ENCODE data around the gene ZNF460.

The ZNF460 gene

DNA sequence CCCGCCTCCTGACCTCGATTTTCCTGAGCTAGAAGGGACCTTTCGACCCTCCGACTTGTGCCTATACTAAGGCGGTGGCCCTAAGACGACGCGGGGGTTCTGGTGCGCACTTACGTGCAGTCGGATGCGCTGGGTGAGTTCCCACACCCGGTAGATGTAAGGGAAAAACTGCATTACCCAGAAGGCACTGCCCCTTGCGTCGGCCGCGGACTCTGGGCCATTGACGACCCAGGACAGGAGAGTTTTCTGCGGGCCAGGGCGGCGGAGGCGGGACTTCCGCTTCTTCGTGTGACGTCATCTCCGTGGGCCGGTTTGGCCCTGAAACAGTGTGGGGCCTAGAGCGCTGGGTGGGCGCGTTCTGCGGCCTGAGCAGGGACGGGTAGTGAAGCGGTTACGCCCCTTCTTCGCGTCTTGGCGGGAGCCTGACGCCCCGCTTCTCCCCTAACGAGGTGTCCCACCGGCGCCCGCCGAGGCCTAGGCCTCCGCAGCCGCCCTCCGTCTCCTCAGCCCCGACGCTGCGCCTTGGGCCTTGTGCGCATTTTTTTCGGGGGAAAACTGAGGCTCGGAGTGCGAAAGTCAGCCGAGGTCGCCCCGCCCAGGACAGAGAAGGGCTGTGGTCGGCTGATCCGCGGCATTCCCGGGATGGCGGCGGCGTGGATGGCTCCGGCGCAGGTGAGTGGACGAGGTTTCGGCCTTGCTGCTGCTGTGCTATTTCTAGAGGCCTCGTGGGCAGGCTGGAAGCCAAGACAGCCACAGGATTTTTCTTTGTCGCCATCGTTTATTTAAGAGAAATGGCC, at the start of gene ZNF460:
Gene ZNF460 (plus strand): TSS at position 321 of the 797 bp plus-strand sequence. CDS start 322 bp downstream, at position 643.
- peak; percentile 96 to 98 for DNase-seq
- intact Hi-C loops (cut with DNase I; ENCODE audit: low total_unique reads), result loop anchor here (5.0 kb wide), 1 partner anchor 38 kb away; the partner anchor contains the start of gene ZNF805

DNA sequence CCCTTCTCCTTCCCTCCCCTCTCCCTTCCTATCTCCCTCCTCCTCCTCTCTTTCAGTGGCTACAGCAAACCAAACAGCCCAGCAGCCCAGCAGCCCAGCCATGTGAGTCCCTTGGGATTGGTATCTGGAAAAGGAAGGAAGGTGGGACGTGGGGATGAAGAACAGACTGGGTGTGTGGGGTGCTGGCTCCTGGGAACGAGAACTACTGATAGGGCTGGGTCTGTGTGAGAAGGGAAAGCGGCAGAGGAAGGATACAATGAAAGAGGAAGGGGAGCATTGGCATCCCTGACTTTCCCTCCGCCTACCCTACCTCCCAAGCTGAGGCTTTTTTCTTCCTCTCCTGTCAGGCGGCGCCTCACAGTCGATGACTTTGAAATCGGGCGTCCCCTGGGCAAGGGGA, 48.6 kb upstream of the ZNF460 start:
- Histone ChIP-seq H3K9me3 (no peaks in the 10 kb centered on the region), H3K27ac (no peak overlapping the region), H3K36me3 (peaks cover 0 to 7% (median 4%) of the 10 kb centered on the region in 3 donors), H3K4me3 (no peak overlapping the region), H3K27me3 (no peaks in the 10 kb centered on the region), H3K4me1 (no peaks in the 10 kb centered on the region)
- TF ChIP-seq, protein P1, sequence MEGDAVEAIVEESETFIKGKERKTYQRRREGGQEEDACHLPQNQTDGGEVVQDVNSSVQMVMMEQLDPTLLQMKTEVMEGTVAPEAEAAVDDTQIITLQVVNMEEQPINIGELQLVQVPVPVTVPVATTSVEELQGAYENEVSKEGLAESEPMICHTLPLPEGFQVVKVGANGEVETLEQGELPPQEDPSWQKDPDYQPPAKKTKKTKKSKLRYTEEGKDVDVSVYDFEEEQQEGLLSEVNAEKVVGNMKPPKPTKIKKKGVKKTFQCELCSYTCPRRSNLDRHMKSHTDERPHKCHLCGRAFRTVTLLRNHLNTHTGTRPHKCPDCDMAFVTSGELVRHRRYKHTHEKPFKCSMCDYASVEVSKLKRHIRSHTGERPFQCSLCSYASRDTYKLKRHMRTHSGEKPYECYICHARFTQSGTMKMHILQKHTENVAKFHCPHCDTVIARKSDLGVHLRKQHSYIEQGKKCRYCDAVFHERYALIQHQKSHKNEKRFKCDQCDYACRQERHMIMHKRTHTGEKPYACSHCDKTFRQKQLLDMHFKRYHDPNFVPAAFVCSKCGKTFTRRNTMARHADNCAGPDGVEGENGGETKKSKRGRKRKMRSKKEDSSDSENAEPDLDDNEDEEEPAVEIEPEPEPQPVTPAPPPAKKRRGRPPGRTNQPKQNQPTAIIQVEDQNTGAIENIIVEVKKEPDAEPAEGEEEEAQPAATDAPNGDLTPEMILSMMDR (IDR thresholded peaks at IDR 0.05), result no peak
- intact Hi-C loops (cut with DNase I; ENCODE audit: low total_unique reads), result no loop called here
- DNase-seq, result no peak

More for the DNA sequence above, at the start of gene ZNF460:
- TF ChIP-seq, protein P1 (IDR thresholded peaks at IDR 0.05), result no peak
- Histone ChIP-seq H3K27ac (peak within 1 kb of the TSS; percentile 97 to 99), H3K9me3 (peaks cover 0 to 6% (median 0%) of the 10 kb centered on the region in 3 donors), H3K27me3 (no peaks in the 10 kb centered on the region), H3K4me3 (peak within 1 kb of the TSS; percentile 70 to 98), H3K4me1 (peaks cover 0 to 28% (median 20%) of the 10 kb centered on the region in 4 donors), H3K36me3 (peaks cover 19 to 25% (median 19%) of the 10 kb centered on the region in 3 donors)

DNA sequence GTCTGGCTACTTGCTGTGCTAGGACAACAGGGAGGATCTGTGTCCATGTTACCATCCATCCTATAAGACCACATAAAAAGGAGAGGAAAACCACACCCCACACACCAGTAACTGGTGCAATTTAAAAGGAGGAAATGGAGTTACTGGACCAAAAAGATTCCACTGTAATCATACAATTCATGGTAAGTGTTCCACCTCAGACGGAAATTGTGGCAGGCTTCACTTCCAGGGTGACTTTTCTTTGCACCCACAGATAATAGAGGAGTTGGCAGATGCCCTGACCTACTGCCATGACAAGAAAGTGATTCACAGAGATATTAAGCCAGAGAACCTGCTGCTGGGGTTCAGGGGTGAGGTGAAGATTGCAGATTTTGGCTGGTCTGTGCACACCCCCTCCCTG, 47.1 kb upstream of the ZNF460 start:
- Histone ChIP-seq H3K4me3 (no peak overlapping the region), H3K27ac (no peak overlapping the region), H3K27me3 (no peaks in the 10 kb centered on the region), H3K4me1 (no peaks in the 10 kb centered on the region), H3K36me3 (peaks cover 0 to 4% (median 2%) of the 10 kb centered on the region in 3 donors), H3K9me3 (no peaks in the 10 kb centered on the region)
- DNase-seq, result no peak
- intact Hi-C loops (cut with DNase I; ENCODE audit: low total_unique reads), result no loop called here
- TF ChIP-seq, protein P1 (IDR thresholded peaks at IDR 0.05), result no peak

DNA sequence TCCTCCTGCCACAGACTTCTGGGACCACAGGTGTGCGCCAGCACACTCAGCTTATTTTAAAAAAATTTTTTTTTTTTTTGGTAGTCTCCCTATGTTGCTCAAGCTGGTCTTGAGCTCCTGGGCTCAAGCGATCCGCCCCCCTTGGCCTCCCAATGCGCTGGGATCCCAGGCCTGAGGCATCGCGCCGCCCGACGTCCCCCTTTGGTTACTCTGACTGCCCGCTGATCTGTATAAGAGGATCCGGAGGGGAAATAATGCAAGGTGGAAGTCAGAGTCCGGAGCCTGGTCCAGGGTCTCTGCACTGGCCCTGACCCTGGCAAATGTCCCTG, 40.3 kb upstream of the ZNF460 start:
- Histone ChIP-seq H3K4me3 (peak overlapping the region; percentile 69 to 89), H3K4me1 (peaks cover 0 to 27% (median 19%) of the 10 kb centered on the region in 4 donors), H3K9me3 (no peaks in the 10 kb centered on the region), H3K27me3 (no peaks in the 10 kb centered on the region), H3K36me3 (peaks cover 15 to 18% (median 15%) of the 10 kb centered on the region in 3 donors), H3K27ac (peak overlapping the region; percentile 83 to 86)
- DNase-seq, result peak in 1 of 2 donors; percentile 22
- TF ChIP-seq, protein P1 (IDR thresholded peaks at IDR 0.05), result no peak
- intact Hi-C loops (cut with DNase I; ENCODE audit: low total_unique reads), result loop anchor here (2.0 to 5.0 kb wide), 2 partner anchors 42 to 123 kb away; partner anchors contain the start of genes TRAPPC2B, ZNF460 and ZNF547

DNA sequence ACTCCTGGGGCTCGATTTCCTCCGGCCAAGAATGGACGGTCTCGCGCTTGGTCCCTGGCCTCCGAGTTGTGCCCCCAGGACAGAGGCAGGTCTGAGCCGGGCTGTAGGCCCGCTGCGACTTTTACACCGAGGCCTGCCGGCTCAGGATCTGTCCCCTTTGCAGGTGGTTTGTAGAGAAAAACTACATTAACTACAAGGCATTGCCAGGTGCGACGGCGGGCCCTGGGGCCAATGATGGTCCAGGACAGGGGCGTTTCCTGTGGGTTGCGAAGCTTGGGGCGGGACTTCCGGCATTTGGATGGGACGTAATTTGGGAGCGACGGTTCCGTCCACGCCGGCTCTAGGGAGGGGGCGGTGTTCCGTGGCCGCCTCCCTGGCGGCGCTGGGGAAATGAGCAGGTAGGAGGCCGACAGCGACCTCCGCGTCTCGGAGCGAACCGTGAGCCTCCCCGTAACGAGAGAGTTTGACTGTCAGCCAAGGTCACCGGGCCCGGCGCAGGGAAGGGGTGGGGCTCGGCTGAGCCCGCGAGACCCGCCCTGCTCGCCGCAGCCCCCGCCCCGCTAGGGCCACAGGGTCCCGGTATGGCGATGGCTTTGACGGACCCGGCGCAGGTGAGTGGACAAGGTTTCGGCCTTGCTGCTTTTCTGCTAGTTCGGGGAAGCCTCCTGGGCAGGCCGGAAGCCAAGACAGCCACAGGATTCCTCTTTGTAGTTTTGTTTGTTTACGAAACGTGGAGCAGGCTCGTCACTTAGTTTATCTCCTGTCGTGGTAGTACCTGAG, 39.8 kb upstream of the ZNF460 start, which contains the start of gene ZNF805:
Gene ZNF805 (plus strand): TSS at position 322 of the 780 bp plus-strand sequence. CDS start 260 bp downstream, at position 582.
- Histone ChIP-seq H3K4me3 (peak within 1 kb of the TSS; percentile 69 to 89), H3K36me3 (peaks cover 18 to 24% (median 19%) of the 10 kb centered on the region in 3 donors), H3K9me3 (no peaks in the 10 kb centered on the region), H3K27me3 (no peaks in the 10 kb centered on the region), H3K4me1 (peaks cover 0 to 27% (median 19%) of the 10 kb centered on the region in 4 donors), H3K27ac (peak within 1 kb of the TSS; percentile 83 to 86)
- intact Hi-C loops (cut with DNase I; ENCODE audit: low total_unique reads), result loop anchor here (2.0 to 5.0 kb wide), 2 partner anchors 42 to 122 kb away; partner anchors contain the start of genes TRAPPC2B, ZNF460 and ZNF547
- DNase-seq, result peak; percentile 96 to 98
- TF ChIP-seq, protein P1 (IDR thresholded peaks at IDR 0.05), result peak in 1 of 2 experiments; percentile 30
